ENCODE results near the gene SHC2.
"Not testable (repeated sequence)": the region's sequence is repeated elsewhere in the genome, so short reads cannot be mapped to it uniquely, and the experiment has no call there.

SHC2 gene

DNA sequence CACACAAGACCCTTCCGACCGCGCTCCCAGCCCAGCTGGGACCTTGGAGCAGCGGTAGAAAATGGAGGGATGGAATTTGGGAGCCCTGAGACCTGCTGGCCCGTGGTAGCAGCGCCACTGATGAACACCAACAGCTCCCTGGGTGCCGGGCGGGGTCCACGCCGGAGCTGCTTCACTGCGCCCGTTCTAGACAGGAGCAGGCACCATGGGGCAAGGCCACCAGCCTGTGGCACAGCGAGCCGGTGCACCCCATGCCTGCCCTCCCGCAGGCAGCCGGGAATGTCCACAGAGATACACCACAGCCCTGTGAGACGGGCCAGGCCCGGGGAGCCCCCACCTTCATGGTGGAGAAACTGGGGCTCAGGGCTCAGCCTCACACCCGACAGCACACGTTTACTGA lies 9.9 kb upstream of the SHC2 start:
- no peak for DNase-seq (ENCODE audit: low read depth in 2 of 3, low spot score in 2 of 3)

GRCh38 chr19:469833-470232 lies 9.0 kb upstream of the SHC2 start:
- no peak for DNase-seq (ENCODE audit: low read depth in 2 of 3, low spot score in 2 of 3)

DNA sequence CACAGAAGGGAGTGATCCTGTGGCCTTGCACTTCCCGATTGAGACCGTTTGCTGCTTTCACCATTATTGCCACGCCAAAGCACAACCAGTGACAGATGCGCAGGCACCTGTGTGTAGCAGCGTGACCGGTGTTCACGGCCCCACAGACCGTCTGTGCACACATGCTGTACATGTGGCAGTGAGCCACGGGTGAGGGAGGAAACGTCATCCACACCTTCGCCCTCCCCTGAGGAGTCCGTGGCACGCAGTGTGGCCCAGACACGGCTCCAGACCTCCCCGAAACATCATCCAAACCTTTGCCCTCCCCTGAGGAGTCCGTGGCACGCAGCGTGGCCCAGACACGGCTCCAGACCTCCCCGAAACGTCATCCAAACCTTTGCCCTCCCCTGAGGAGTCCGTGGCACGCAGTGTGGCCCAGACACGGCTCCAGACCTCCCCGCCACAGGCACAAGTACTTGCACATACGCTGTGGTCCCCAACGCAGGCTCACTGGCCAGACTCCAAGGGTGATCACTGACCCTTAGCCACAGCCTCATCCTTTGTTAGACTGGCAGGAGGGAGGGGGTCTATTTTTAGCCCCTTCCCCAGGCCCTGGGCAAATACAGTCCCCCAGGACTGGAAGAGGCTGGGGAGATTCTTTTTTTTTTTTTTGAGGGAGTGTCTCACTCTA lies 7.9 kb upstream of the SHC2 start:
- no peak for DNase-seq (ENCODE audit: low read depth in 2 of 3, low spot score in 2 of 3)

GRCh38 chr19:467554-467953 lies 6.7 kb upstream of the SHC2 start:
- no peak for DNase-seq (ENCODE audit: low read depth in 2 of 3, low spot score in 2 of 3)

- no peak for DNase-seq (ENCODE audit: low read depth in 2 of 3, low spot score in 2 of 3)
Observed at GRCh38 chr19:465056-465816, 4.4 kb upstream of the SHC2 start.

GRCh38 chr19:464208-464545 lies 3.3 kb upstream of the SHC2 start:
- DNase-seq (ENCODE audit: low read depth in 2 of 3, low spot score in 2 of 3), result no peak

DNA sequence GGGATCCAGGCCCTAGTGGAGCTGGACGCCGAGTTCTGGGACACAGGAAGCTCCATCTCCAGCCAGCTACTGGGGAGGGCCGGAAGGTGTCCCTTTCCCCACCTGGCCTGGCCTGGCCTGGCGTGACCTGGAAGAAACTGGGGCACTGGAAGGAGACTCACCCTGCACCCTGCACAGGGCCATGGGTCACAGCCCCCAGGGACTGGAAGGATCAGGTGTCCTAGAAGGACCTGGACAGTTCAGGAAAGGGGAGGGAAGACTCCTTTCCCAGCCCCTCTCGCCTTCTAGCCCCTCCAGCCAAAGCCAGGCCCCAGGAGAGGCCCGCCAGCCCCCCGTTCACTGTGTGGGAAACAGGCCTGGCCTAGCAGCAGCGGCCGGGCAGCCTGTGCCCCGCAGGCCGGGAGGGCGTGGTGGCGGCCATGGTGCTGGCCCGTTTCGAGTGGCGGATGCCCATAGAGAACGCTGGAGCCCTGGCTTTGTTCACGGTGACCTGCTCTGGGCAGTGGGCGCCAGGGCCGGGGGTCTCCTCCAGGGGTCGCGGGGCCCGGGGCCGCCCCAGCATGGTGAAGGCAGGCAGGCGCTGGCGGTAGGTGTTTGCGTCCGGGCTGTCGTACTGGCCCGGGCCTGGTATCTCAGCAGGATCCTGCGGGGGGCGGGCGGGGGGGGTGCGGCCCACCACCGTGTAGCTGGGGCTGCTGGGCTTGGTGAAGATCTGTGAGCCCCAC lies 2.8 kb upstream of the SHC2 start:
- no peak for DNase-seq (ENCODE audit: low read depth in 2 of 3, low spot score in 2 of 3)

DNA sequence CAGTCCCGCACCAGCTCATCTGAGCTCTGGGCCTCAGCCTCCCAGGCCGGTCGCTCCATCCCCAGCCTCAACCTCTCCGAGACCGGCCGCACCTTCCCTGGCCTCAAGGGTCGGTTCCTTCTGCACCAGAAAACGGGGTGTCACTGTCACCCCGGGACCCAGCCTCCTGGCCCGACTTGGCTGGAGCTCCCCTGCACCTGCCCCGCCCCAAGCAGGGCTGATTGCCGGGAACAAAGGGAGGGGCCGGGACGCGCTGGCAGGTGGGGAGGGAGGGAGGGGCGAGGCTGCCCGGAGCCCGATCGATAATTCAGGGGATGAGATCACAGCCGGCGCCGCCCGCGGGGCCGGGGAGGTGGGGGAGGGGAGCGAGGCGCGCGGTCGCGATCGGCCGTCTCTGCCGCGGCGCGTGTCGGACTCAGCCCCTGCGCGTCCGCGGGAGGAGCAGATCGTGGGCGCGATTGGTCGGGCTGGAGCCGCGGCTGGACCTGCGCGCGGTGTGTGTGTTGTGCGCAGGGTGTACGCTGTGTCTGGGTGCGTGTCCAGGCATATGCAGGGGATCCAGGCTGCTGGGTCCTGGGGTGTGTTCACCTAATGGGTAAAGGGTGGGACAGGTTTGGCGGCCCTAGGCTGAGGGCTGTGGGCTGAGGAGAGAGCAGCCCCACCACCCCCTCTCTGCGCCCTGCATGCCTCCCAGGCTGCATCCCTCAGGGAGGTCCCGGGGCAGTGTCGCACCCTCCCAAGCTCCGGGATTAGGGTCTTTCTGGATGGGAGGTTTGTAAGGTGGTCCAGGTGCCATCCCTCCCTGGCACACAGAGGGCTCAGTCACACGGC lies 1.1 kb upstream of the SHC2 start:
- no peak for DNase-seq (ENCODE audit: low read depth in 2 of 3, low spot score in 2 of 3)

- no peak for DNase-seq (ENCODE audit: low read depth in 2 of 3, low spot score in 2 of 3)
Observed at GRCh38 chr19:459724-460511, 915 bp downstream of the SHC2 start.

DNA sequence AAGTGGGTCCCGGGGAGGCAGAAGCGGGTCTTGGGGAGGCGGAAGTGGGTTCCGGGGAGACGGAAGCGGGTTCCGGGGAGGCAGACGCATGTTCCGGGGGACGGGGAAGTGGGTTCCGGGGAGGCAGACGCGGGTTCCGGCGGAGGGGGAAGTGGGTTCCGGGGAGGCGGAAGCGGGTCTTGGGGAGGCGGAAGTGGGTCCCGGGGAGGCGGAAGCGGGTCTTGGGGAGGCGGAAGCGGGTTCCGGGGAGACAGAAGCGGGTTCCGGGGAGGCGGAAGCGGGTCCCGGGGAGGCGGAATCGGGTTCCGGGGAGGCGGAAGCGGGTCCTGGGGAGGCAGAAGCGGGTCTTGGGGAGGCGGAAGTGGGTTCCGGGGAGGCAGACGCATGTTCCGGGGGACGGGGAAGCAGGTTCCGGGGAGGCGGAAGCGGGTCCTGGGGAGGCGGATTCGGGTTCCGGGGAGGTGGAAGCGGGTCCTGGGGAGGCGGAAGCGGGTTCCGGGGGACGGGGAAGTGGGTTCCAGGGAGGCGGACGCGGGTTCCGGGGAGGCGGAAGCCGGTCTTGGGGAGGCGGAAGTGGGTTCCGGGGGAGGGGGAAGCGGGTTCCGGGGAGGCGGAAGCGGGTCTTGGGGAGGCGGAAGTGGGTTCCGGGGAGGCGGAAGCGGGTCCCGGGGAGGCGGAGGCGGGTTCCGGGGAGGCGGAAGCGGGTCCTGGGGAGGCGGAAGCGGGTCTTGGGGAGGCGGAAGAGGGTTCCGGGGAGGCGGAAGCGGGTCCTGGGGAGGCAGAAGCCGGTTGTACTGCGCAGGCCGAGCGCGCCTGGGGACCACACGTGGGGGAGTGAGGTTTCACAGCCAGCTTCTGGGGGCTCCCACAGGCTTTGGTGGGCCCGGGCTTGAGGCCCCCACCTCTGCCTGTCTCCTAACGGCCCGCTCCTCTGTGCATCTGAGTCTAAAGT lies 2.5 kb downstream of the SHC2 start:
- DNase-seq (ENCODE audit: low read depth in 2 of 3, low spot score in 2 of 3), result no peak

DNA sequence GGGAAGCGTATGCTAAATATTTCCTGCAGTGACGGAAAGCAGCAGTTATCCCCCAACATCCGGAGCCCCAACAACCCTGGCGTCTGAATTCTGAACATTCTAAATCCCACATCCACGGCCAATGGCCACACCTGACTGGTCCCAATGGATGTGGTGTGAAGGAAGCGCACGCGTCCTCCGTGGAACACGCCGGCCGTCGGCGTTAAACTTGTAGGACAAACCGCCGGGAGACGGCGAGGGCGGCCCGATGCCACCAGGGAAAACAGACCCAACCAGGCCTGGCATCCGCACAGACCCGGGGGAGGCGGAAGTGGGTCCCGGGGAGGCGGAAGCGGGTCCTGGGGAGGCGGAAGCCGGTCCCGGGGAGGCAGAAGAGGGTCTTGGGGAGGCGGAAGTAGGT lies 3.2 kb downstream of the SHC2 start:
- no peak for DNase-seq (ENCODE audit: low read depth in 2 of 3, low spot score in 2 of 3)

DNA sequence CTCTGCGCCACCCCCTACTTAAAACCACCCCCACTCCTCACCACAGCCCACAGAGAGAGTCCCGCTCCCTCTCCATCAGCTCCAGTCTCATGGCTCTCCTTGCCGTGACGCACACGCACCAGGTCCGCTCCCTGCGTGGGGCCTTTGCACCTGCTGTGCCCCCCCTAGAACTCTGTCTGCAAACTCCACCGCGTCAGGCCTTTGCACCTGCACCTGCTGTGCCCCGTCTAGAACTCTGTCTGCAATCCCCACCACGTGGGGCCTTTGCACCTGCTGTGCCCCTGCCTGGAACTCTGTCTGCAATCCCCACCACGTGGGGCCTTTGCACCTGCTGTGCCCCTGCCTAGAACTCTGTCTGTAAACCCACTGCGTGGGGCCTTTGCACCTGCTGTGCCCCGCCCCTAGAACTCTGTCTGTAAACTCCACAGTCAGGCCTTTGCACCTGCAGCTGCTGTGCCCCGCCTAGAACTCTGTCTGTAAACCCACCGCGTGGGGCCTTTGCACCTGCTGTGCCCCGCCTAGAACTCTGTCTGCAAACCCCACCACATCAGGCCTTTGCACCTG lies 4.2 kb downstream of the SHC2 start:
- DNase-seq (ENCODE audit: low read depth in 2 of 3, low spot score in 2 of 3), result no peak

DNA sequence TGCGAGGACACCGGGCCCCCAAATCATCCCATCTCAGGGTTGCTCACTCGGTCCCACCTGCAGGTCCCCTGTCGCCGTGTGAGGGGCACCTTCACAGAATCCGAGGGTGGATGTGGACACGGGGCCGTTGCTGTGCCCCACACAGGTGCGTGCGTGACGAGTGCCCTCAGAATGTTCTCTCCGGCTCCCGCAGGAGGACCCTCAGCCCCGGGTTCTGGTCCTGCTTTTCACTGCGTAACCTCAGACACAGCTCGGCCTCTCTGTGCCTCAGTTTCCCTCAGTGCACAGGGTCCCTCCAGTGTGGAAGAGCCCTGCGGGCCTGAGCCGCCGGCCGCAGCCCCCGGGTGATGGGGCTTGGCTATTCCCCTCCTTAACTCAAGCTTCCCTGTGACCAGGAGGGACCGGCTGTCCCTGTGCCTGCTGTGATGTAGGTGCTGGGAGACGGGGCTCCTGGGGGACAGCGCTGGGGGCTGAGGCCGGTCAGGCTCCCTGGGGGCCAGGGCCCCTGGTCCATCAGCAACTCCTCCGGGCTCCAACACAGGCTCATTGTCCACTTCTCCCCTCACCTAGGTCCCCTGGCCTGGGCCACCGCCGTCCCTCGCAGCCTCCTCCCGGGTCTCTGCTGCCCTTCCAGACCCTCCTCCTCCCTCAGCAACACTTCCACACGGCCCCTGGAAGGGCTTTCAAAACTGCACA lies 4.8 kb downstream of the SHC2 start:
- DNase-seq (ENCODE audit: low read depth in 2 of 3, low spot score in 2 of 3), result no peak

DNA sequence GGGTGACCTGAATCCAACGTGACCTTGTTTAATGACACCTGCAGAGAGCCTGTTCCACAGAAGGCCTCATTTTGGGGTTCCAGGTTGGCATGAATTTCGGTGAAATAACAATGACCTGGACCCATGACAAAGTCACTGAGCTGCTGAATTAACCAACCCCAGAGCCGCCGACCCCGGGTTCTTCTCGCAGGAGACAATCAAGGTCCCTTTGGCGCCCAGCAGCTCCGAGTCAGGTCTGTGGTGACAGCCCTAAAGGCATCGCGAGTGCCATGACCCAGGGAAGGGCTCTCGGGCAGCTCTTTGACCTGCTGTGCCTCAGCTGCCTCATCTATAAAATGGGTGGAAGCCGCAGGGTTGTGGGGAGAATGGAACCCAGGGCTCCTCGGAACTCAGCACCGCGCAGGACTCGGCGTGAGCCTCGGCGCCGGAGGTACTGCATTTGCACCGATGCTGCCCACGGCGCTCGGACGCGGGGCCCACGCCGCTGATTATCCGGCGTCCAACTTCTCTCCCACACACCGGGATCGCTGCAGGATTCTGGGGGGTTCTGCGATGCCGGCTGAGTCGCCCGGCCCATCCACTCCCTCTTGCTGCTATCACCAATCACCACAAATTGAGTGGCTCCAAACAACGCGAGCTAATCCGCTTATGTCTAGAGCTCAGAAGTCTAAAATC lies 5.7 kb downstream of the SHC2 start:
- no peak for DNase-seq (ENCODE audit: low read depth in 2 of 3, low spot score in 2 of 3)

DNA sequence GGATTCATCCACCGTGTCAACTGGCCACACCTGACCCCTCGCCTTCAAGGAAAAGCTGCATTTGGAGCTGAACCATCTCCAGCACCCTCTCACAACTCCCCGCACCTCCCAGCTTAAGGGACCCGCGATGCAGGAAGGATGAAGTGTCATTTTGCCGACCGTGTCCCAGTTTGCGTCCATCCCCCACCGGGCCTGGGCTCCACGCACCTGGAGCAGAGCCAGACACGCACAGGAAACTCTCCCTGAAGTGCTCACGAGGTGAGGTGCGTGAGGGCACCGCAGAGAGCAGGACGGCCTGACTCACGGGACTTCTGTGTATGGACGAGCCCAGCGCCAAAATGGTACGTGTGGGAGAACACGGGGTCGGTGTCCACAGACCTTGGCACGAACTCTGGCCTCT lies 7.2 kb downstream of the SHC2 start:
- no peak for DNase-seq (ENCODE audit: low read depth in 2 of 3, low spot score in 2 of 3)

- no peak for DNase-seq (ENCODE audit: low read depth in 2 of 3, low spot score in 2 of 3)
Observed at GRCh38 chr19:452829-453228, 8.0 kb downstream of the SHC2 start.

DNA sequence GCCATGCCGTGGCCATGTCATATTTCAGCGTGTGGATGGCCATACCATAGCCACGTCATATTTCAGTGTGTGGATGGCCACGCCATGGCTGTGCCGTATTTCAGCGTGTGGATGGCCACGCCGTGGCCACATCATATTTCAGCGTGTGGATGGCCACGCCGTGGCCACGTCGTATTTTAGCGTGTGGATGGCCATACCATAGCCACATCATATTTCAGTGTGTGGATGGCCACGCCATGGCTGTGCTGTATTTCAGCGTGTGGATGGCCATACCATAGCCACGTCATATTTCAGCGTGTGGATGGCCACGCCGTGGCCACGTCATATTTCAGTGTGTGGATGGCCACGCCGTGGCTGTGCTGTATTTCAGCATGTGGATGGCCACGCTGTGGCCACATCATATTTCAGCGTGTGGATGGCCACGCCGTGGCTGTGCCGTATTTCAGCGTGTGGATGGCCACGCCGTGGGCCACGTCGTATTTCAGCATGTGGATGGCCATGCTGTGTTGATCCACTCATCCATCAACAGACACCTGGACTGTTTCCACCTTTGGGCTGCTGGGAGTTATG lies 9.8 kb downstream of the SHC2 start:
- not testable (repeated sequence) for DNase-seq (ENCODE audit: low read depth in 2 of 3, low spot score in 2 of 3)

DNA sequence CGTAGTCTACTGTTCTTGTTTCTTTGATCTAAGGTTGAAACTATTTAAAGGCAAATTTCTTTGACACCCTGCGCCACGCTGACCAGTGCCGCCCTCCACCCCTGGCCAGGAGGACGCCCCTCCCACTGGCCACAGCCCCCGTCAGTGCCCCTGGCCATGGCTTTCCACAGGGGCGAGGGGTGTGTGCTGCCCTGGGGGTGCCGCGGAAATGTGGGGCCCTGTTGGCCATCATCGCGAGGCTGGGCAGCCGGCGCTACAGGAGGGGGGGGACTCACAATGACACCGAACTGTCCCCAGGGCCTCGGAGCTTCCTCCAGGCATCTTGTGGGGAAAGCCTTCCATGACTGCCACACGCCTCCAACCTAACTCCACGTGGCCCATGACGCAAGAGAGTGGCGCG lies 10.9 kb downstream of the SHC2 start:
- no peak for DNase-seq (ENCODE audit: low read depth in 2 of 3, low spot score in 2 of 3)
